Measurements from ENCODE around the gene VPS13A. TPM values are rescaled to one million over a fixed set of nuclear protein-coding genes. Genes with fewer than 3 reads are reported as not detected.

Gene VPS13A
- total RNA-seq, 2 experiments from 2014 or later, result 34.4 to 37.0 TPM

GRCh38 chr9:77469515-77470231 is 292.3 kb downstream of the VPS13A start:
- Mint-ChIP-seq H3K27ac (no peak overlapping the region), H3K9me3 (peaks cover 5% of the 10 kb centered on the region), H3K27me3 (no peaks in the 10 kb centered on the region), H3K4me1 (ENCODE audit: low read depth) (no peaks in the 10 kb centered on the region), H3K4me3 (no peak overlapping the region), H3K36me3 (ENCODE audit: low read depth) (no peaks in the 10 kb centered on the region)
- intact Hi-C loops (cut with micrococcal nuclease), result no loop called here
- no peak for DNase-seq
- POLR2A ChIA-PET, result no interaction called here
- CTCF ChIA-PET, result interaction anchor here (0.7 to 9.7 kb wide), 2 partner anchors 13 to 19 kb away, joined by 4 to 115 read pairs; no protein-coding TSS in a partner anchor
- no peak for ATAC-seq
- no peak for TF ChIP-seq CTCF (IDR thresholded peaks at IDR 0.05)

Other genes with a start within 250 kb of the VPS13A start
- not detected for gene FOXB2, start 157.9 kb upstream of the VPS13A start, total RNA-seq

Measured in activated CD8-positive, alpha-beta T cell treated with anti-CD3 and anti-CD28 coated beads for 36 hours (primary cell).